NCI-H187 treated with DMSO at 0.1 percent for 48 hours (cell line): ENCODE results near the gene ADAMTSL2.

Experiments used
- DNase-seq: peaks from one replicate; lab custom pipeline; 2025; lab: John Stamatoyannopoulos, UW

Gene ADAMTSL2

GRCh38 chr9:133606708-133607025 is 72.2 kb downstream of the ADAMTSL2 start:
- no peak for DNase-seq

GRCh38 chr9:133607381-133607780 is 72.9 kb downstream of the ADAMTSL2 start:
- no peak for DNase-seq

- no peak for DNase-seq
Observed at GRCh38 chr9:133607976-133608375, 73.5 kb downstream of the ADAMTSL2 start.

- no peak for DNase-seq
Observed at GRCh38 chr9:133608382-133608781, 73.9 kb downstream of the ADAMTSL2 start.

GRCh38 chr9:133608889-133609288 is 74.4 kb downstream of the ADAMTSL2 start:
- no peak for DNase-seq

GRCh38 chr9:133609311-133610098 is 75.0 kb downstream of the ADAMTSL2 start, which contains the start of gene FAM163B:
Gene FAM163B (minus strand): TSS chr9:133609389. CDS start chr9:133580223, 29,166 bp downstream.
- DNase-seq = no peak

- DNase-seq = peak; percentile 5
Observed at GRCh38 chr9:133610845-133611244, 76.3 kb downstream of the ADAMTSL2 start.

GRCh38 chr9:133612051-133612450 is 77.5 kb downstream of the ADAMTSL2 start:
- DNase-seq = no peak

GRCh38 chr9:133612816-133613215 is 78.3 kb downstream of the ADAMTSL2 start:
- DNase-seq = no peak

GRCh38 chr9:133613432-133613831 is 78.9 kb downstream of the ADAMTSL2 start:
- DNase-seq = no peak

GRCh38 chr9:133614056-133614455 is 79.6 kb downstream of the ADAMTSL2 start:
- no peak for DNase-seq

- no peak for DNase-seq
Observed at GRCh38 chr9:133614678-133615077, 80.2 kb downstream of the ADAMTSL2 start.

GRCh38 chr9:133615186-133615585 is 80.7 kb downstream of the ADAMTSL2 start:
- no peak for DNase-seq

- no peak for DNase-seq
Observed at GRCh38 chr9:133615606-133616188, 81.2 kb downstream of the ADAMTSL2 start.

- DNase-seq = no peak
Observed at GRCh38 chr9:133616643-133617405, 82.3 kb downstream of the ADAMTSL2 start.

GRCh38 chr9:133618726-133619125 is 84.2 kb downstream of the ADAMTSL2 start:
- DNase-seq = no peak

GRCh38 chr9:133619791-133620190 is 85.3 kb downstream of the ADAMTSL2 start:
- no peak for DNase-seq

- DNase-seq = no peak
Observed at GRCh38 chr9:133621725-133622267, 87.3 kb downstream of the ADAMTSL2 start.

GRCh38 chr9:133622555-133622954 is 88.1 kb downstream of the ADAMTSL2 start:
- DNase-seq = no peak
